Activated CD8-positive, alpha-beta memory T cell treated with anti-CD3 and anti-CD28 coated beads, Interleukin-2, amount 50 U/mL, for 24 hours (primary cell): ENCODE data around the gene PLEKHA3.
A peak's percentile ranks its signal among the peaks of the same experiment; 100 is the strongest.

Source experiments
- DNase-seq: peaks from one replicate; pipeline ENCODE4 v3.0.0-alpha.2; 2020; ENCODE audit errors: extremely low read depth

Gene PLEKHA3

DNA sequence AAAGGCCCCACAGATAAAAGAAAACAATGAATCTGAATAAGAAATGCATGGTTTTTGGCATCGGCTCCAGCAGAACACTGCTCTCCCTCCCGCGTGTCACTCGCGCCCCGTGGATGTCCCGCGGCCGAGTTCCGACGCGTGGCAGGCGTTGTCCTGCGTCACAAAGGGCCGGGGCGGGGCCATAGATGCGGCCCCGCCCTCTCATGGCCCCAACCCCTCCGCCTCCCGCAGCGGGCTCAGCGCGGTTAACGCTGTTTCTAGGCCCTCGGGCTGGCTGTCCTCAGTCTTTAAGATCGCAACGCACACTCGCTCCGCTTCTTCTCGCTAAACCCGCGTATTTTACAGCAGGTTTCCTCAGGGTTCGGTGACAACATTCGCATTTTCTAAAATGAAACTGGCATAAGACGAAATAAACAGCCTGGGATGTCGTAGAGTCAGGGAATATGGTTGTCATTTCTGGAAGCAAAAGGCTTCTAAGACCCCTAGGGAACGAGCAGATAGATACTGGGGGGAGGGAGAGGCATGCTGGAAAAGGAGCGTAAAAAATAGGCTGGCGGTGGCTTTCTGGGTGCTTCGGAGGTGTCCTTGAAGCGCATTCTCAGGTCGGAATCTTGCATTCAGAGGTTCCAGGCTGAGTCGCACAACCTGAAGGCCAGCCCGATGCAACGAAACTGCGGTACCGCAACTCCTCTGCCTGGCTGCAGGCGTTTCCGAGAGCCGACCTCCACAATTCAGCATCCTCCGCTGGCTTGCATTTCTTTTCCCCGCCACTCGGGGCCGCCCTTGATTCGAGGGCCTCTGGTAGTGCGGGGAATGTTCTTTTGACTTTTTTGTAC, 1.6 kb upstream of the PLEKHA3 start, which contains the start of gene FKBP7:
Gene FKBP7 (minus strand): TSS at position 162 of the 836 bp plus-strand sequence. CDS start 101 bp downstream, at position 61.
- peak; percentile 58 for DNase-seq

DNA sequence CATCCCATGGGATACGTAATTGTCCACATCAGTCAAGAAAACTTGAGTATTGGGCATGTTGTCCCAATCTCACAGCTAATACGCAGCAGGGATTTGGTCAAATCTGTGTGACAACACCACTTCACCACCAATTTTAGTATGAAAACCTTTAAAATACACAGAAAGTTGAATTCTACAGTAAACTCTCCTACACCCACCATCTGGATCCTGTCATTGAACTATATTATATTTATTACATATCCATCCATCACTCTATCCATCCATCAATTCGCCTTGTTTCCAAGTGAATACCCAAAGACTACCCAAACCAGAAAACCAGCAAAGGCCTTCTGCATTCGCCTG, 1.0 kb upstream of the PLEKHA3 start:
- DNase-seq, result no peak

DNA sequence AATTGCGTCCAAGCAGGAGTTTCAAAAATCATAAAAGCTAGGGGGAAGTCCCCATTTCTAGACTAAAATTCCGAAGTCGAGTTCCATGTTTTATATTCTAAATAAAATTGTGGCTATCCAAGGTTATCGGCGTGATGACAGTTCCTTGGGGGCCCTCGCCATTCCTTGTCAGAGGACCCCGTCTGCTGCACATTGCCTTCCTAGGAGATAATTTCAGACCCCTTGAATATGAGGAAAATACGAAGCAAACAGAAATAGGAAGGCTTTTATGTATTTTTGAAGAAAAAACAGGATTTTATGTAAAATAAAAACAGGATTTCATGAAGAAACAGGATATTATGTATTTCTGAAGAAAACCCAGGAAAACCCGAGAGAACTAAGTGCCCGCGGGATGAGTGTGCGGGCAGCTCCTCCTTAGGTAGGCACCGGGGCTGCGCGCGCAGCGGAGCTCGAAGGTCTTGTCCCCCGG, 465 bp upstream of the PLEKHA3 start:
- DNase-seq, result no peak

DNA sequence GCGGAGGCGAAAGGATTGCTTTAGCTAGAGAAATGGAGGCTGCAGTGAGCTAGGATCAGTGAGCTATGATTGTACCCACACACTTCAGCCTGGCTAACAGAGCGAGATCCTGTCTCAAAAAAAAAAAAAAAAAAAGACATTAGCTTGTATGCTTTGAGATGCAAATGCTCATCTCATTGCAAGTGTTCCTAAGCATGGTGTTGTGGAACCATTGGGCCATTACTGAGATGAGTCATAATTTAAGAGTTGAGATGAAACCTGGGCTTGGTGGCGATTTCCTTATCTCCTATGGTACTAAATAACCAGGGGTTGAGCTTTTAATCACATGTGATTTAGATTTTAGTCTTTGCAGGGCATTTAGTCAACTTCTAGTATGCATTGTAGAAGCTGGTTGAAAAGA, 2.2 kb downstream of the PLEKHA3 start:
- DNase-seq, result no peak

DNA sequence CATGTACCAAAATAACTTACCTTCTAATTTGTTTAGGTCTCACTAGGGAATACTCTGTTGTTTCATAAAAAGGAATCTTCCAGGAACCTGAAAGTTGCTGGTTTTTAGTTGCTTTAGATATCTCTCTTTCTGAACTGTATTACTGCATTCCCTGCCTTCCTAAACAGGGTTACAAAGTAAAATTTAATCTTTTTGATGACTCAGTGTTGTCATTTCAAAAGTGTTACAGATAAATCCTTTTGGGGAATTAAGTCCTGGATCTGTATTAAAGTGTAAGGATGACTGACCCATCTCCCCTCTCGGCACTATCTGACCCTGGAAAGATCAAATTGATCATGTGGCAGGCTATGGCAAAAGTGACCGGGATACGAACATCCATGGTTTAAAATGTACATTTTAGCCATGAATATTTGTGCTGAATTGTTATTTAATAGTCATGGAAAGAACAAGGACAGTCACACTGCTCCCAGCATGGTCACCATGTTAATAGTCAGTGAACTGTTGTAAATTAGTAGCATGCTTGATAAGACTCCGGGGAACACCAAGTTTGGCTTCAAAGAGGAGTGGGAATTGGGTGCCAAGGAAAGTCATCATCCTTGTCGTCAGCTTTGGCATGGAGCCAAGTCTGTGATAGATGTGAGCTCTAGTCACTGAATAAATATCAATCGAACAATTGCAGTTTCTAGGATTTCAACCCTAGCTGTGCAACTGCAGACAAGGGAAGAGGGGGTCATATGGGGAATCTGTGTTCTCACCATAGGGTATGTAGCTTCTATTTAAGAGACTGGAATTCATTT, 4.2 kb downstream of the PLEKHA3 start:
- no peak for DNase-seq

DNA sequence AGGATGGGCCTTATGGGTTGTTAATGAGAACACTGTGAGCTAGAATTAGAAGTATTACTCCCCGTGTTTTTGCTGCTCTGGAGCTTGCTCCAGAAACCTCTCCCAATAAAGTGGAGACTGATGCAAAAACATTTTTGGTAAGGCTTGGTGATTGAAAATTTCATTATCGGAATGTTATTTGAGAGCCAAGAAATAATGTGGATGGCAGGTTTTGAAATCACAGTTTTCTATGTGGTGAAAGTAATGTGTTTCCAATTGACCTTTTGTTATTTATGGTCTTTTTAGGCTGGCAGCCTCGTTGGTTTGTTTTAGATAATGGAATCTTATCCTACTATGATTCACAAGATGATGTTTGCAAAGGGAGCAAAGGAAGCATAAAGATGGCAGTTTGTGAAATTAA, 5.1 kb downstream of the PLEKHA3 start:
- DNase-seq, result no peak

DNA sequence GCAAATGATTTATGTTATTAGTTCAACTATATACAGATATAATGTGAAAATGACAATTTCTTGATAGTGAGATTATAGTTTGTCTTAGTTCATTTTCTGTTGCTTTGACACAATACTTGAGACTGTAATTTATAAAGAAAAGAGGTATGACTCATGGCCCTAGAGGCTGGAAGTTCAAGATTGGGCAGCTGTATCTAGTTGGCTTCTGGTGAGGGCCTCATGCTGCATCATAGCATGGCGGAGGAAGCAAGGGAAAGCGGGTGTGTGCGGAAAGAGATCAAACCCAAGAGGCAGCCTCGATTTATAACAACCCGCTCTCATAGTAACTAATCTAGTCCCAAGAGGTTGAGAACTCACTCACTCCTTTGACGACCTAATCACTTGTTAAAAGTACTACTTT, 11.4 kb downstream of the PLEKHA3 start:
- no peak for DNase-seq

DNA sequence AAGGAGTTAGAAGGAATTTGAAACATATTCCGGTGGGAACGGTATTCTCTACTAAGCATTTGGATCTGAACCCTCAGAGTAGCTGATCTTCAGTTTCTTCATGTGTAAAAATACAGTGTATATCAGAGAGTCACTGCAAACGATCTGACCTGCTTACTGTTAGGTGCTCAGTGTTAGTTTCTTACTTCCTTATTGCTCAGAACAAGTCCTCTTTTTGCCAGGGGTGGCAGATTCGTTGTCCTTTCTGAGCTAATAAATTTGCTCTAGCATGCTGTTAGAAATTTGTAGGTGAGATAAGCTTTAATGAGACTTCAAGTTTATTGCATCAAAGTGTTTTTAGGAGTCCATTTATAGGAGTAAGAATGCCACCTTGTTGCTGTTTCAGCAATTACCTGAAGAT, 15.8 kb downstream of the PLEKHA3 start:
- DNase-seq, result no peak

DNA sequence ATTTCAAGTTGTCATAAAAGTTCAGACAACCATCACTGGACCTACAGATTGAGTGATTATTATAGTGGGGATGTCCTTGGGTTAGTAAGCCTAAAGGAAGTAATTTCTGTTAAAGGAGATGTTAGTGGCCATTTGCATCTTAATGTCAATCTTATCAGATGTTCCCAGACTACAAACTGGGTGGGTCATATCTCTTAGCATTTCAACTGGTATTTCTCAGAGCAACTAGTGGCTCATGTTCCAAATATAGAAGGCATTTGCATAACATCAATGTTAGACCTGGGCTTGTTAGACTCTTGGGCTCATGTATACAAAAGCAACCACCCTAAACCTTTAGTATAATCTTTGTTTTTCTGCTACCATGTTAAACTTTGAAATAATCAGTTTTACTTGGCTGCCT, 17.9 kb downstream of the PLEKHA3 start:
- no peak for DNase-seq

DNA sequence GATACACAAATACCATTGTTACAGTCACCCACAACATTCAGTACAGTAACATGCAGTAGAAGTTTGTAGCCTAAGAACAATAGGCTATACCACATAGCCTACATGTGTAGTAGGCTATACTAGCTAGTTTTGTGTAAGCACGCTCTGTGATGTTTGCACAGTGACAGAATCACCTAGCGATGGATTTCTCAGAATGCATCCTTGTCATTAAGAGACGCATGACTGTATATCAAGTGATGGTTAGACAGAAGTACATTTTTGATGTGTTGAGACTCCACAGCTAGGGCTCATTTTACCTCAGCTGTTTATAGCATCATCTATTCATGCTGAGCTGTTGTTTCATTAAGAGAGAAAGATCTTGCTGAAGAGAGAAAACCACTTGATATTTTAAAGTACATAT, 19.4 kb downstream of the PLEKHA3 start:
- DNase-seq, result no peak

DNA sequence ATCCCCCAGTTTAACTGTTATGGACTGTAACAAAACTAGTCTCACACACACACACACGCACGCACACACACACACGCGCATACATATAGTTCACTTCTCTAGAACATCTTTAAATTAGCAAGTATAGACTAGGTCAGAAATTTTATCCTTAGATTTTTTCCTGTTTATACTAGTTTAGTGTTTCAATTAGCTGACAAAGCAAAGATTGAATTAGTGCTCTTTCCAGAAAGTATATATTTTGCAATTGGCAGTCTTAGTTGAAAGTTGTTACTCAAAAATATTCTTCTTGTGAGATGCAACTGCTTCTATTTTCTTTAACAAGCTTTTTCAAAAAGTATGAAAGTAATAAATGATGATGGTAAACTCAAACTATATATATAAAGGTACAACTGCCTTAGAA, 22.5 kb downstream of the PLEKHA3 start:
- DNase-seq, result no peak

DNA sequence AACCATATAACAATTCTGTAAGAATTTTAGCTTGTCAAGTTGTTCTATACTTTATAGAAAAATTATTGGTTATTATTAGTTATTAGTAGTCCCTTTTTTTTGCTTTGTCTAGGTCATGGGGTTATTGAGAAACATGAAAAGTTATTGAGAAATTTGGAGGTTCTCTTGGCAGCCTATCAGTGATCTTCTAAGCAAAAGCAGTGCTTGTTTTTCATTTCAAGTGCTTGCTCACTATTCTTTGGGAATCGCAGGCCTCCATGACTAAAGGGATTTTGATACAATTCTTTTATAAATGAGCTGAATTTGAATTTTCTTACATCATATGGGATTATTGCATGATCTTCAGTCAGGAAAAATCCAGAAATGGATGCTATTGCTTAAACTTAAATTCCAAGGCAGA, 25.8 kb downstream of the PLEKHA3 start:
- no peak for DNase-seq

DNA sequence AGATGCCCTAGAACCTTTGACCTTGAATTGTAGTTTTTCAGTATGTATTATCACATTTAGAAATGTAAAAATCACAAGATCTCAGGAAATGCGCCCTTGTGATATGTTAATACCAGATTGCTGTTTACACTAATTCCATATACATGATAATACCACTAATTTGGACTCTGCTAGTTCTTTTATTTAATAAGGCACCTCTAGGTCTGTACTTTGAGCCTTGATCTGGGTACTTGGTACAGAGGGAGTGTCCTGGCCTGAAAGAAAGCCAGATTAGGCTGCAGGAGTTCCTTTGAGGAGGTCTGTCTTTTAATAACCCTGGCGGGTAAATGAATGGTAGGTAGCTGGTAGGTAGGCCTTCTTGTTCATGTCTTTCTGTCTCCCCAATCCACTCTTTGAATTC, 26.3 kb downstream of the PLEKHA3 start:
- no peak for DNase-seq

DNA sequence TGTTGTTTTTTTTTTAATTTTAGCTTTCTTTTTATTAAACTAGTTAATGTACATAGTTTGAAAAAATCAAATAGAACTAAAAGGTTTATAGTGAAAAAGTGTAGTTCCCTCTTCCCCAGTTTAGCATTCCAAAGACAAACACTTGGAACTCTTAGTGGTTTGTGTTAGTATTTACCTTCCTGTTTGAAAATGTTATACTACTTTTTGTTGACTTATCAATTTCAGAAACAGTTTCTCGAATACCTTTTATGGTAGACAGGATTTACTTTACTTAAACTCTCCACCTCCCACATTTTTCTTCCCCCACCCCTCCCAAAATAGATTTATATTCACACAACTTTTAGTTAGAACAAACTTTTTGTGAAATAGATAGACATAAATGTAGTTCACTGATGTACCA, 26.7 kb downstream of the PLEKHA3 start:
- no peak for DNase-seq

DNA sequence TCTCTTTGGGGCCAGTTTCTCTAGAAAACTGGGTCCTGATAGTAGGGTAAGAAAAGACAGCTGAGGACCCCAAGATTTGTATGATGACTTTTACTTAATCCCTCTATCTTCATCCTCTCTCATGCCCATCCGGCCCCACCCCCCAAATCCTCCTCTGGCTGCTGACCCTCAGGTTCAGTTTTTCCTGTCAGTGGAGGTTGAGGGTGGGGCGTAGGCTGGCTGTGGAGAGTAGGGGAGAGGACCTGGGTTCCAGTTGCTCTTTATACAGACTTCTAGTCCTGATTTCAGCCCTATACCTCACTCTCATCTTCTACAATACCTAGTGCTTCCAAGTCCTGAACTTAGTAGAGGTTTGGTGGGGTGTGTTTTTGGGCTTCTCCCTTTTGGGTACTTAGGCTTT, 28.4 kb downstream of the PLEKHA3 start:
- DNase-seq, result no peak

DNA sequence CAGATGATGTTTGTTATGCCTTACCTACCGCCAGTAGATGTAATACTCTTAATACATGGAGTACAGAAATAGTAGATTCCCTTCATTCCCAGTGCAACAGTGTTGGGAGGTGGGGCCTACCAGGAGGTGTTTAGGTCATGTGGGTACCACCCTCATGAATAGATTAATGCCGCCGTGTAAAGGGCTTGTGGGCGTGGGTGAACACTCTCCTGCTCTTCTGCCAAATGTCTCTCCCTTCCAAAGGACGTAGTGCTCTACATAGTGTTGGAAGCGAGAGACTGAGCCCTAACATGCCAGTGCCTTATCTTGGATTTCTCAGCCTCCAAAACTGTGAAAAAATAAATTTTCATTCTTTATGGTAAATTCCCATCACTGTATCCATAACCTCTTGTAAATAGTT, 30.1 kb downstream of the PLEKHA3 start:
- DNase-seq, result no peak

DNA sequence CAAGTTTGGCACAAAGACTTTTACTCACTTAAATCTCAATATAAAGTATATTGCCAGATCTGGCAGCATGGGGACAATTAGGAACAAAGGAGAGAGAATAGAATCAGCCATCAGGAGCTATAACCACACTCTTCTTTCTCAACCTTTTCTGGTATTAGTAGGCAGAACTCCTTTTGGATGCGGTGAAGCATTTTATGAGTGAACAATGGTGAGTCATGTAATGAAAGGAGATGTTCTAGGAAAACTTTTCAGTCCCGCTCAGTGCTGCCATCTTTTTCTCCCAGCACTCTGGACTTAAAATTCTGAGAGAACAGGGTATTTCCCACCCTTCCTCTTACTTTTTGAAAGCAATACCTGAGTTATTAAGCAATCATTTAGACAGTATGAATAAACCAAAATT, 32.2 kb downstream of the PLEKHA3 start:
- DNase-seq, result no peak

DNA sequence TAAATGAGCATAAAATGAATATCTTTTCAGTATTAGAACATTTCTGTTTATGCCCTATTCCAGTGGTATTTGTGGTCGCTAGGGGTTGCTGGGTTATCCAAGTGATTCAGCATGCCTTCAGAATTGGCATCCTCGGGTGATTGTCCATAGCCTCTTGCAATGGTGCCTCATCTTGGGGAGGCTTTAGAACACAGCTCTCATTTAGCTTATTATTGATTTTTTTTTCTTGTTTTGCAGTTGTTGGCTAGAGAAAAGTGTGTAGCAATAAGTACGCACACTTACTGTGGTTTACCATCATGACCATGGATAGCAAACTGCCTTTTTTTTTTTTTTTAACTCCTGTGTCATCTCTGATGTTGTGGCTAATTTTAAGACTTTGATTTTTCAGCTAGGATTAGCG, 33.6 kb downstream of the PLEKHA3 start:
- no peak for DNase-seq

DNA sequence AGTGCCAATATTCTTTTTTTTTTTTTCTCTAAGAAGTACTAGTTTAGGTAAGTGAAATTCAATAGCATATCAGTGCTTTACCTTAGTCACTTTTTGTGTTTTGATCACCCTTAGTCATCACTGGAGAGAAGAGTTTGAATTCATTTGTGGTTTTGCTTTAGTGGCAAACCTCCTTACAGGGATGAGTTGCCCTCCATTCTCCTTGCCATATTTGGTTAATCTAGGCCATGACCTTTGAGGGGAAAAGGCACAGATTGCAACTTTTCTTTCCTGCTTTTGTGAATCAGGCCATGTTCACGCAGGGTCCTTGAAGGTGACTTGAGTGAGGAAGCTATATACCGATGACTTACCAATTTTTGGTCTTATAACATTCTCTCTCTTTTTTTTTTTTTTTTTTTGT, 34.4 kb downstream of the PLEKHA3 start:
- DNase-seq, result peak; percentile 15

DNA sequence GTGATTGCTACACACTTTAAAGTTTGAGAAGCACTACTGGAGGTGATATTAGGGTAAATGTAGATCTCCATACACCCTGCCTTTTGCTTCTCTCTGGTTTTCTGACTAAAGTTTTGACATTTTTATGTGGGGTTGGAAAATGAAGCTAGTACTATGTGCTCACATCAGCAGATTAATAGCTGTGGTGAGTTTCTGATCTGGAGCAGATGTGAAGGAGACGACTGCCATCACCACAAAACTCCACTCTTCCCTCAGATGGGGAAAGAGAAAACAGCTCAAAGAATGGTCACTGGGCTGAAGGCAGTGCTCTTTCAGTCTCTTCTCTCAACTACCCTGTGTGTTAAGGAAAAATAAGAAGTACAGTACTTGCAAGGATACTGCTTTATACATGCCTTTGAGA, 37.2 kb downstream of the PLEKHA3 start:
- DNase-seq, result no peak

DNA sequence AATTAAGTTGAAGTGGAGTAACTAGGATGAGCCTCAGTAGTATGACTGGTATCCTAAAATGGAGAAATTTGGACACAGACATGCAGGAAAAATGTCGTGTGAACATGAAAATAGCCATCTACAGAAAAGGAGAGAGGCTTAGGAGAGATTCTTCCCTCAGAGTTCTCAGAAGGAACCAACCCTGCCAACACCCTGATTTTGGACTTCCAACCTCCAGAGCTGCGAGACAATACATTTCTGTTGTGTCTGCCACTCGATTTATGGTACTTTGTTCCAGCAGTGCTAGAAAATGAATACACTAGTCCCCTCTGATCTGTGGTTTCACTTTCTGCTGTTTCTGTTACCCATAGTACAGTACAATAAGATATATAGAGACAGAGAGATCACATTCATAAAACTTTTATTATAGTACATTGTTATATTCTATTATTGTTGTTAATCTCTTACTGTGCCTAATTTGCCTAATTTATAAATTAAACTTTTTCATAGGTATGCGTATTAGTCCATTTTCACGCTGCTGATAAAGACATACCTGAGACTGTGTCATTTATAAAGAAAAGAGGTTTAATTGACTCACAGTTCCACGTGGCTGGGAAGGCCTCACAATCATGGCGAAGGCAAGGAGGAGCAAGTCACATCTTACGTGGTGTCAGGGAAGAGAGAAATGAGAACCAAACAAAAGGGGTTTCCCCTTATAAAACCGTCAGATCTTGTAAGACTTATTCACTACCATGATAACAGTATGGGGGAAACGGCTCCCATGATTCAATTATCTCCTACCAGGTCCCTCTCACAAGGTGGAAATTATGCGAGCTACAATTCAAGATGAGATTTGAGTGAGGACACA, 41.3 kb downstream of the PLEKHA3 start:
- DNase-seq, result no peak

DNA sequence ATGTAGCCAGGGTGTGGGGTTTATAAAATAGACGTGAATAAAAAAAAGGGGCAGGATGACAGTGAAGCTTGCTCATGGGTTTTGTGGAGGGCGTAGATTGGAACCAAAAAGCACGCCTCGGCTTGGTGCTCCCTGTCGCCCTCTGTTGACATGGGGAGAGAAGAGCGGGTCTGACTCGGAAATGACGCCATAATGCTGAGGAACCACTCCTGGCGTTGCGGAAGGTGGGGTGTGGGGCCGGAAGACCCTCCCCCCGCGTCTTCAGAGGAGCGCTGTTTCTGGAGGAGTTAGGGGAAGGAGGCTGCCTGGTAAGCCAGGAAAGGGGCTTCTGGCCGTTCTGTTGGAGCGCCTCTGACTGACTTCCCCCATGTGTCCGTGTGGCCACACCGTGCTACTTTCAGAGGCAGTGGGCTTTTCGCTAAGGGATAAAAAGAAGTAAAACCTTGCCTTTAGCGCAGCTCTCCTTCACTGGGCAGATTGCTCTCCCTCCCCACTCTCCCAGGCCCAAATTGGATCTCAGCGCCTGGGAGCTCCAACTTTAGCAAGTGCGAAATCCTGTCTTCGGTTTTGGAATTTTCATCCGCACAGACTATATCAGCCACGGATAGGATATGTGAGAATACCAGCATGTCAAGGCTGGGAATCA, 42.8 kb downstream of the PLEKHA3 start:
- DNase-seq, result peak; percentile 50
